ENCODE data around the gene CCDC178.

The CCDC178 gene

DNA sequence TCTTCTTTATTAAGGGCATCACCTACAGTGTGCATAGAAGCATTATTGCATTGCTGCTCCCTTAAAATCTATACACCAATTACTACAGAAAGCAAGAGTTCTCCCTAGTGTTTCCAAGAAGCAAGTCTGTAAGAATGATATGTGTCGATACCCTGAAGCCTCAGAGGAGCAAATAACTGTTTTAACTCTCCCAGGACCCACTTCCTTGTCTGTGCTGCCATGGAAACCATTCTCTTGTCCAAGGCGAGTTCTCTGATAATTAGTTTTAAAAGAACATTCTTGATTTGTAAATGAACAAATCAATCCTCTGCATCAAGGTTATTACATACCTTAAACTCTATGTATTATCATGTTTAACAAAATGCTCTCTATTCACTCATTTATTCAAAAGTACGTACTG is 340.9 kb downstream of the CCDC178 start:
- H3K4me3 ChIP-seq (ENCODE audit: low read depth, low read length): no peak overlapping the region
- POLR2A ChIA-PET: no interaction called here
- CTCF ChIA-PET: no interaction called here
- DNase-seq (ENCODE audit: low read depth, low spot score): no peak
- TF ChIP-seq, protein P1, sequence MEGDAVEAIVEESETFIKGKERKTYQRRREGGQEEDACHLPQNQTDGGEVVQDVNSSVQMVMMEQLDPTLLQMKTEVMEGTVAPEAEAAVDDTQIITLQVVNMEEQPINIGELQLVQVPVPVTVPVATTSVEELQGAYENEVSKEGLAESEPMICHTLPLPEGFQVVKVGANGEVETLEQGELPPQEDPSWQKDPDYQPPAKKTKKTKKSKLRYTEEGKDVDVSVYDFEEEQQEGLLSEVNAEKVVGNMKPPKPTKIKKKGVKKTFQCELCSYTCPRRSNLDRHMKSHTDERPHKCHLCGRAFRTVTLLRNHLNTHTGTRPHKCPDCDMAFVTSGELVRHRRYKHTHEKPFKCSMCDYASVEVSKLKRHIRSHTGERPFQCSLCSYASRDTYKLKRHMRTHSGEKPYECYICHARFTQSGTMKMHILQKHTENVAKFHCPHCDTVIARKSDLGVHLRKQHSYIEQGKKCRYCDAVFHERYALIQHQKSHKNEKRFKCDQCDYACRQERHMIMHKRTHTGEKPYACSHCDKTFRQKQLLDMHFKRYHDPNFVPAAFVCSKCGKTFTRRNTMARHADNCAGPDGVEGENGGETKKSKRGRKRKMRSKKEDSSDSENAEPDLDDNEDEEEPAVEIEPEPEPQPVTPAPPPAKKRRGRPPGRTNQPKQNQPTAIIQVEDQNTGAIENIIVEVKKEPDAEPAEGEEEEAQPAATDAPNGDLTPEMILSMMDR (IDR thresholded peaks at IDR 0.05; ENCODE audit: insufficient read depth, low read length, missing control alignments): no peak

DNA sequence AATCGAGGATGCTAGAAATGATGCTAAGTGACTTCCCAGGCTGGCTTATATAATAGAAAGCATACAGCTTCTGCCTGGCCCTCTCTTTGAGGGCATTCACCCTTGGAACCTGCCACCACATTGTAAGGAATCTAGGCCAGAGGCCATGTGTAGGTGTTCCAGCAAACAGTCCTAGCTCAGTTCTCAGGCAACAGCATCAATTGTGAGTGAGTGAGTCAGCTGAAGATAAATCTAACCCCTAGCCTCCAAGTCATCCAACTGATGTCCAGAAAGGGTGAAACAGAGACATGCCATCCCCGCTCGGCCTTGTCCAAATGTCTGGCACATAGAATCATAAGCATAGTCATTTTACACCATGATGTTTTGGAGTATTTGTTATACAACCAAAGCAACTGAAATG is 343.4 kb downstream of the CCDC178 start:
- ChIA-PET CTCF (no interaction called here), POLR2A (no interaction called here)
- DNase-seq (ENCODE audit: low read depth, low spot score): no peak
- H3K4me3 ChIP-seq (ENCODE audit: low read depth, low read length): no peak overlapping the region
- TF ChIP-seq, protein P1 (IDR thresholded peaks at IDR 0.05; ENCODE audit: insufficient read depth, low read length, missing control alignments): no peak

DNA sequence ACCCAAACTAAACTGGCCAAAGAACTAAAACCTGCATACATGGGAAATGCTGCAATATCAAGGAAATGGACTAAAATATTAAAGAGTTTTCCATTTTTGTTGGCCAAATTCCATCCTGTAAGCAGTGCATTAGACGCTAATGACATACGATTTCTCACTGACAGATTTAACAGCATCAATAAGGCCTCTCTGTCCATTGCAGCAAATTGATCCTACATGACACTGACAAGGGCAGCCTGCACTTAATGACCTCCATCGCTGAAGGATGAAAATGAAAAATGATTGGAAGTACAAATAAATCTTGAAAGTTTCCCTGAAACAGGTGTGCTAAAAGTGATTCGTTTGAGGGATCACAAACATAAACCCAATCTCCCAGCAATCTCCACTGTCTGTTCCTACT is 350.1 kb downstream of the CCDC178 start:
- ChIA-PET CTCF (no interaction called here), POLR2A (no interaction called here)
- no peak for DNase-seq (ENCODE audit: low read depth, low spot score)
- TF ChIP-seq, protein P1 (IDR thresholded peaks at IDR 0.05; ENCODE audit: insufficient read depth, low read length, missing control alignments): no peak
- H3K4me3 ChIP-seq (ENCODE audit: low read depth, low read length): no peak overlapping the region

DNA sequence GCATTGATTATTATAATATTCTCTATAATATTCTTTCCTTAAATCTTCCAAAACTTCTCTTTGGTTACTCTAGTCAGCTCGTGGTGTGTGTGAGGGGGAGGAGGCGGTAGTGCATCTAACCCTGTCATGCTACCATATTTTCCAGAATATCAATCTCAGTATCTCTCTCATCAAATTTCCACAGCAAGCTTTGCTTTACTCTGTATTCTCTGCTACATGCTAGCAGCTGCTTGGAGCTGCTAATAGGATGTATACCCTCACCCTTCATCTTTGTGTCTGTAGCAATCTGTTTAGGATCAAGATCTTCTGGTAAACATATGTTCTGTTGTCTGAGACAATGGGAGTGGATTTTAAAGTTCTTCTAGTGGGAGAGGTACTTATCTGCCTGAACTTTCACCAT is 363.9 kb downstream of the CCDC178 start:
- CTCF ChIA-PET: no interaction called here

DNA sequence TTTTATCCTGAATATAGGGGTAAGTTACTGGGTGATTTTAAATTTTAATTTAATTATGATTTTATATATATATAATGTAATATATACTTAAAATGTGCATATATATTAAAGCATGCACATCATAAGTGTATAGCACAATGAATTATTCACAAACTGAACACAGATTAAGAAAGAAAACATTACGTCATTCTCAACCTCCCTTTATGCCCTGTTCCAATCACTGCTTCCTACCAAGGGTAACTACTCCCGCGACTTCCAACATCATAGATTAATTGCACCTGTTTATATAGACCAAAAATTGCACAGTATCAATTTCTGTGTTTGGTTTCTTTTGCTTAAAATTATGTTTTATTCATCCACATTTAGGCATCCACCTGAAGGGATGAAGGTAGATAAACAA is 366.4 kb downstream of the CCDC178 start:
- ChIA-PET POLR2A (no interaction called here), CTCF (no interaction called here)
- no peak overlapping the region for H3K4me3 ChIP-seq (ENCODE audit: low read depth, low read length)
- DNase-seq (ENCODE audit: low read depth, low spot score): no peak
- TF ChIP-seq, protein P1 (IDR thresholded peaks at IDR 0.05; ENCODE audit: insufficient read depth, low read length, missing control alignments): no peak

More for the DNA sequence above, 363.9 kb downstream of the CCDC178 start:
- DNase-seq (ENCODE audit: low read depth, low spot score): no peak
- POLR2A ChIA-PET: no interaction called here
- TF ChIP-seq, protein P1 (IDR thresholded peaks at IDR 0.05; ENCODE audit: insufficient read depth, low read length, missing control alignments): no peak
- no peak overlapping the region for H3K4me3 ChIP-seq (ENCODE audit: low read depth, low read length)

DNA sequence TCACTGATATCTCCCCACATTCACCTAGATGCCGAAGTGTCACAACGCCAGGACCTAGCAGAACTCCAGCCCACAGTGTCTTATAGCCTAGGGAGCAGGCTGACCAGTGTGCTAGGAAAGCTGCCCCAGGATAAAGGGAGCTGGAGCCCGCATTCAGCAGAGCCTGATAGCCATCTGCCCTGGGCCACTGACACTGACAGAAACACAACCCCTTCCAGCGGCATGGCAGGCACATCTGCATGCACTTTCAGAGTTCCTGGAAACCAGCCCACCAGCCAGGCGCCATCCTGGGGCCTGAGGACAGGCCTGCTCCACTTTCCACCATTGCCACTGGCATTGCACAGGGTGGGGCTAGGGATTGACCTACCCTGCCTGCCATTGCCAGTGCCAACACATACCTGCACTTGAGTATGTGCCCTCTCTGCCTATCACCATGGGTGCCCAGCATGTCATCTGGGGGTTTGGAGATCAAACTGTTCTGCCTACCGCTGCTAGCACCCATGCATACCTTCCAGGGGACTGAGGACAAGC is 377.6 kb downstream of the CCDC178 start:
- DNase-seq (ENCODE audit: low read depth, low spot score): no peak
- no peak overlapping the region for H3K4me3 ChIP-seq (ENCODE audit: low read depth, low read length)
- CTCF ChIA-PET: no interaction called here
- POLR2A ChIA-PET: no interaction called here
- TF ChIP-seq, protein P1 (IDR thresholded peaks at IDR 0.05; ENCODE audit: insufficient read depth, low read length, missing control alignments): no peak

Measured in AG04449 (cell line).